ENCODE measurements around the gene TENM3. TPM values are rescaled to one million over a fixed set of nuclear protein-coding genes. Genes with fewer than 3 reads are reported as not detected.

The TENM3 gene
- total RNA-seq, 4 donors from 2014 or later = 3.4 to 9.8 (median 6.9) TPM

DNA sequence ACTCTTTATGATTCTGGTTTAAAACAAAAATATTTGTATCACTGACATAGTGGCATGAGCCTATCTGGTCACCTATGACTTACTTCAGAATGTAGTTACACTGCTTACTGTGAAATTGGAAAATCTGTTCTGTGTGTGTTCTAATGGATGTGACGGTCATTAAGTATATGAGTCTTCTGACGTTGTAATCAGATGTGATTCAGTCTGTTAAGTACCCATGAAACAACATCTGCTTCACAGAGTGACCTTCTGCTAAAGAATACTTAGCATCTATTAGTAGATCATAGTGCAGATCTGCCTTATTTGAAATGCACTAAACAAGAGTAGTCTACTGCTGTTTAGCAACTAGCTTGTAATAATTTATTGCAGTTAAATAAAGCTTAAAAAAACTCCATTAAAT, 356.9 kb downstream of the TENM3 start:
- no peak for TF ChIP-seq POLR2AphosphoS5 (IDR thresholded peaks at IDR 0.05)
- TF ChIP-seq, protein P1, sequence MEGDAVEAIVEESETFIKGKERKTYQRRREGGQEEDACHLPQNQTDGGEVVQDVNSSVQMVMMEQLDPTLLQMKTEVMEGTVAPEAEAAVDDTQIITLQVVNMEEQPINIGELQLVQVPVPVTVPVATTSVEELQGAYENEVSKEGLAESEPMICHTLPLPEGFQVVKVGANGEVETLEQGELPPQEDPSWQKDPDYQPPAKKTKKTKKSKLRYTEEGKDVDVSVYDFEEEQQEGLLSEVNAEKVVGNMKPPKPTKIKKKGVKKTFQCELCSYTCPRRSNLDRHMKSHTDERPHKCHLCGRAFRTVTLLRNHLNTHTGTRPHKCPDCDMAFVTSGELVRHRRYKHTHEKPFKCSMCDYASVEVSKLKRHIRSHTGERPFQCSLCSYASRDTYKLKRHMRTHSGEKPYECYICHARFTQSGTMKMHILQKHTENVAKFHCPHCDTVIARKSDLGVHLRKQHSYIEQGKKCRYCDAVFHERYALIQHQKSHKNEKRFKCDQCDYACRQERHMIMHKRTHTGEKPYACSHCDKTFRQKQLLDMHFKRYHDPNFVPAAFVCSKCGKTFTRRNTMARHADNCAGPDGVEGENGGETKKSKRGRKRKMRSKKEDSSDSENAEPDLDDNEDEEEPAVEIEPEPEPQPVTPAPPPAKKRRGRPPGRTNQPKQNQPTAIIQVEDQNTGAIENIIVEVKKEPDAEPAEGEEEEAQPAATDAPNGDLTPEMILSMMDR (IDR thresholded peaks at IDR 0.05) = no peak
- no peak for TF ChIP-seq EP300 (IDR thresholded peaks at IDR 0.05; ENCODE audit: low read depth)
- no peak for DNase-seq
- 51 to 60% methylated on average over 2 of the region's 2 CpGs for WGBS, 2 donors (ENCODE audit: low coverage in 1 of 2)
- Histone ChIP-seq H3K4me3 (no peak overlapping the region), H3K27ac (no peak overlapping the region), H3K9me3 (no peaks in the 10 kb centered on the region), H3K27me3 (no peaks in the 10 kb centered on the region), H3K36me3 (no peaks in the 10 kb centered on the region), H3K4me1 (no peaks in the 10 kb centered on the region)
- in situ Hi-C loops (cut with MboI; ENCODE audit: low pct_ligation_motif_present in 1 of 4, low pct_unique_long_range_greater_than_20kb in 1 of 4, low sequenced_read_pairs in 3 of 4) (no loop called here), intact Hi-C loops (cut with DNase I; ENCODE audit: low total_unique reads) (no loop called here)

DNA sequence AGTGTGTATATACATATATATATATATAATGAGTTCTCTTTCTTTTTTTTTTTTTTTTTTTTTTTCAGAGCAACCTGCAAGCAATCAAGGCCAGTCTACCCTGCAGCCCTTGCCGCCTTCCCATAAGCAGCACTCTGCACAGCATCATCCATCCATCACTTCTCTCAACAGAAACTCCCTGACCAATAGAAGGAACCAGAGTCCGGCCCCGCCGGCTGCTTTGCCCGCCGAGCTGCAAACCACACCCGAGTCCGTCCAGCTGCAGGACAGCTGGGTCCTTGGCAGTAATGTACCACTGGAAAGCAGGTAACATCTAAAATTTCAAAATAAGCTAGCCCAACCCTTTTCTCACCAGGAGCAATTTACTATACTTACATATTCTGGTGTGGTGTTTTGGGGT, 357.7 kb downstream of the TENM3 start:
- H3K4me1 ChIP-seq = no peaks in the 10 kb centered on the region
- H3K27ac ChIP-seq = no peak overlapping the region
- no peak for DNase-seq
- intact Hi-C loops (cut with DNase I; ENCODE audit: low total_unique reads) (no loop called here), in situ Hi-C loops (cut with MboI; ENCODE audit: low pct_ligation_motif_present in 1 of 4, low pct_unique_long_range_greater_than_20kb in 1 of 4, low sequenced_read_pairs in 3 of 4) (no loop called here)
- H3K36me3 ChIP-seq = no peaks in the 10 kb centered on the region
- no peak overlapping the region for H3K4me3 ChIP-seq
- 74% methylated on average over 8 of the region's 8 CpGs; no CpG with 5 or more reads in 1 of the 2 donors for WGBS, 2 donors (ENCODE audit: low coverage in 1 of 2)
- no peaks in the 10 kb centered on the region for H3K27me3 ChIP-seq
- no peaks in the 10 kb centered on the region for H3K9me3 ChIP-seq
- TF ChIP-seq POLR2AphosphoS5 (IDR thresholded peaks at IDR 0.05) (no peak), POLR2A (IDR thresholded peaks at IDR 0.05) (no peak), EP300 (IDR thresholded peaks at IDR 0.05; ENCODE audit: low read depth) (no peak)
- TF ChIP-seq, protein P1 (IDR thresholded peaks at IDR 0.05) = no peak

DNA sequence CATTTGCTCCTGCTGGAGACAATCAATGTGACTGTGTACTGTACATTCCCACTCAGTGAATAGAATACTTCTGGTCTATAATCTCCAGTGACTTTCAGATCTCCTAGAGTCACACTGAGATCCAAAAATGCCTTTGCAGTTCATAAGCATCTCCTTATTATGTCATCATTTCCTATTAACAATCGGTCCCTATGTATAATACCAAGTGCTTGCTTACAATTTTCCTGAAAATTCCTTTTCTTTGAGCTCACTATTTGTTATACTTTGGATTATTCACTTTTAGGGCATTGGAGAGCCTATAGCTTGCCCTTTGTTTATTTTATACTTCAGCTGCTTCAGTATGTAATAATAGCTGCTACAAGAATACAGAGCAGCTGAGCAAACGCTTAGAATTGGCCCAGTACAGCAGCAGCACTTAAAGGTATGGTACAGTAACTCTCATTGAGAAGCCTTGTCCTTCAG, 361.0 kb downstream of the TENM3 start:
- intact Hi-C loops (cut with DNase I; ENCODE audit: low total_unique reads) (no loop called here), in situ Hi-C loops (cut with MboI; ENCODE audit: low pct_ligation_motif_present in 1 of 4, low pct_unique_long_range_greater_than_20kb in 1 of 4, low sequenced_read_pairs in 3 of 4) (no loop called here)
- no peaks in the 10 kb centered on the region for H3K36me3 ChIP-seq
- no peaks in the 10 kb centered on the region for H3K27me3 ChIP-seq
- 22 to 52% methylated on average over 2 of the region's 2 CpGs for WGBS, 2 donors (ENCODE audit: low coverage in 1 of 2)
- TF ChIP-seq EP300 (IDR thresholded peaks at IDR 0.05; ENCODE audit: low read depth) = no peak
- H3K9me3 ChIP-seq = no peaks in the 10 kb centered on the region
- DNase-seq = no peak
- H3K27ac ChIP-seq = no peak overlapping the region
- H3K4me3 ChIP-seq = no peak overlapping the region
- H3K4me1 ChIP-seq = no peaks in the 10 kb centered on the region

DNA sequence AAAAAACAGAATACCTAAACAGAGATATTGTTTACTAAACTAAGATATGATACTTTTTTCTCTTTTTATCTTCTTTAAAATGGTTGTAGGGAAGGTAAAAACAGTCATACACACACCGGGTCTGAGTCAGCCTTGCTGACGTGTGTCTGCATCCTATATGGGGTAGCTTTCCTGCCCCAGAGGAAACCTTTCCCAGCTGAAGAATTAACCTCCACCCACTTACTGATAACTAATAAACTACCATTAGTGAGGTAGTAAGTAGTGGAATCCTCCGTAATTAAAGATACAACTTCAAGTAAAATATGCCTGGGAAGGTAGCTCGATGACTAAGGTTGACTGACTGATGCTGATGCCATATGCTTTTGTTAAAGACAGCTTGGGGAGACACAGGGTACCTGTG, 361.8 kb downstream of the TENM3 start:
- TF ChIP-seq EP300 (IDR thresholded peaks at IDR 0.05; ENCODE audit: low read depth) = no peak
- TF ChIP-seq POLR2AphosphoS5 (IDR thresholded peaks at IDR 0.05) = no peak
- TF ChIP-seq, protein P1 (IDR thresholded peaks at IDR 0.05) = no peak
- TF ChIP-seq POLR2A (IDR thresholded peaks at IDR 0.05) = no peak
- Histone ChIP-seq H3K27ac (no peak overlapping the region), H3K27me3 (no peaks in the 10 kb centered on the region), H3K4me3 (no peak overlapping the region), H3K9me3 (no peaks in the 10 kb centered on the region), H3K36me3 (no peaks in the 10 kb centered on the region), H3K4me1 (no peaks in the 10 kb centered on the region)
- no peak for DNase-seq
- in situ Hi-C loops (cut with MboI; ENCODE audit: low pct_ligation_motif_present in 1 of 4, low pct_unique_long_range_greater_than_20kb in 1 of 4, low sequenced_read_pairs in 3 of 4) (no loop called here), intact Hi-C loops (cut with DNase I; ENCODE audit: low total_unique reads) (no loop called here)
- WGBS, 2 donors (ENCODE audit: low coverage in 1 of 2) = 89% methylated on average over 3 to 4 of the region's 4 CpGs

DNA sequence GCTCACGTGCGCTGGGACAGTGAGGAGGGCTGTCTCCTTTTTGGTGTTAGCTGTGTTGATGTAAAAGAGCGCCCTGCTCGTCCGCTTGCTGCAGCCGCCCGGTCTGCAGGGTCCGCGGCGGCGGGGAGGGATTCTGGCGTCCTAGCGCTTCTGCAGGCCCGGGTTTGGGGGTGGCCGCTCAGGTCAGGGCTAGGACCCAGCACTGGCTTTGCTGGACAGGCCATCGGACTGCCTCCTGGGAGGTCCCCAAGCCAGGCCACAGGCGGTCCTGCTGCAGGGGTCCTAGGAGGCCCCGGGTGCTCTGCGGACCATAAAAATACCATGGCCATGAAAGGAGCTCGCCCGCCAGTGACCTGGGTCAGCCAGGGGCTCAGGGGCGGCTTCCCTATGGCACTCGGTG, 365.3 kb downstream of the TENM3 start:
- DNase-seq = no peak
- no peak for TF ChIP-seq POLR2AphosphoS5 (IDR thresholded peaks at IDR 0.05)
- no peak for TF ChIP-seq POLR2A (IDR thresholded peaks at IDR 0.05)
- no peak for TF ChIP-seq EP300 (IDR thresholded peaks at IDR 0.05; ENCODE audit: low read depth)
- TF ChIP-seq, protein P1 (IDR thresholded peaks at IDR 0.05) = no peak
- Histone ChIP-seq H3K27me3 (no peaks in the 10 kb centered on the region), H3K4me3 (no peak overlapping the region), H3K36me3 (no peaks in the 10 kb centered on the region), H3K9me3 (no peaks in the 10 kb centered on the region), H3K27ac (no peak overlapping the region), H3K4me1 (no peaks in the 10 kb centered on the region)
- WGBS, 2 donors (ENCODE audit: low coverage in 1 of 2) = 92% methylated on average over 23 of the region's 23 CpGs; no CpG with 5 or more reads in 1 of the 2 donors
- intact Hi-C loops (cut with DNase I; ENCODE audit: low total_unique reads) (no loop called here), in situ Hi-C loops (cut with MboI; ENCODE audit: low pct_ligation_motif_present in 1 of 4, low pct_unique_long_range_greater_than_20kb in 1 of 4, low sequenced_read_pairs in 3 of 4) (no loop called here)
